ENCODE data around the gene FNDC5. TPM values are rescaled to one million over a fixed set of nuclear protein-coding genes. Genes with fewer than 3 reads are reported as not detected.

Gene FNDC5
- total RNA-seq, 2 experiments from 2014 or later = not detected

- Mint-ChIP-seq H3K4me1 (ENCODE audit: low read depth) (peaks cover 4% of the 10 kb centered on the region), H3K27me3 (peaks cover 46% of the 10 kb centered on the region), H3K36me3 (ENCODE audit: low read depth) (no peaks in the 10 kb centered on the region), H3K27ac (no peak overlapping the region), H3K9me3 (no peaks in the 10 kb centered on the region), H3K4me3 (no peak overlapping the region)
- Histone ChIP-seq H3K4me1 (ENCODE audit: insufficient read depth, low read length) (peaks cover 12% of the 10 kb centered on the region), H3K36me3 (ENCODE audit: insufficient read depth, low read length) (no peaks in the 10 kb centered on the region), H3K27ac (ENCODE audit: low read depth in 1 of 2, low read length in 2 of 2) (no peak overlapping the region), H3K9me3 (ENCODE audit: control insufficient read depth in 1 of 2, insufficient read depth in 1 of 2, low read length in 2 of 2) (peaks cover 0 to 12% of the 10 kb centered on the region in 2 experiments), H3K4me3 (ENCODE audit: low read length) (no peak overlapping the region), H3K27me3 (ENCODE audit: control insufficient read depth in 1 of 2, insufficient read depth in 2 of 2, low read length in 2 of 2) (peaks cover 27 to 30% of the 10 kb centered on the region in 2 experiments)
- intact Hi-C loops (cut with DNase I, micrococcal nuclease) = no loop called here
- POLR2A ChIA-PET = no interaction called here
- no peak for TF ChIP-seq CTCF (IDR thresholded peaks at IDR 0.05)
- no peak for DNase-seq
- no peak for ATAC-seq (ENCODE audit: poor library complexity)
- CTCF ChIA-PET = interaction anchor here (0.6 kb wide), 1 partner anchor 929 kb away, joined by 3 read pairs; no protein-coding TSS in a partner anchor
These were observed 33.5 kb upstream of the FNDC5 start for GRCh38 chr1:32903991-32904785.

- no peak overlapping the region for H3K27ac Mint-ChIP-seq
These were observed 31.8 kb upstream of the FNDC5 start for GRCh38 chr1:32902535-32902920.

GRCh38 chr1:32901823-32902534, 31.3 kb upstream of the FNDC5 start:
- ChIA-PET POLR2A (no interaction called here), CTCF (no interaction called here)
- intact Hi-C loops (cut with DNase I, micrococcal nuclease) = no loop called here
- H3K4me1 Mint-ChIP-seq (ENCODE audit: low read depth) = peaks cover 4% of the 10 kb centered on the region
- no peaks in the 10 kb centered on the region for H3K9me3 Mint-ChIP-seq
- no peak overlapping the region for H3K27ac Mint-ChIP-seq
- Histone ChIP-seq H3K4me1 (ENCODE audit: insufficient read depth, low read length) (peaks cover 12% of the 10 kb centered on the region), H3K9me3 (ENCODE audit: control insufficient read depth in 1 of 2, insufficient read depth in 1 of 2, low read length in 2 of 2) (peaks cover 0 to 12% of the 10 kb centered on the region in 2 experiments), H3K27me3 (ENCODE audit: control insufficient read depth in 1 of 2, insufficient read depth in 2 of 2, low read length in 2 of 2) (peaks cover 30 to 38% of the 10 kb centered on the region in 2 experiments), H3K36me3 (ENCODE audit: insufficient read depth, low read length) (no peaks in the 10 kb centered on the region), H3K27ac (ENCODE audit: low read depth in 1 of 2, low read length in 2 of 2) (no peak overlapping the region), H3K4me3 (ENCODE audit: low read length) (peak overlapping the region; percentile 24)
- no peak for TF ChIP-seq CTCF (IDR thresholded peaks at IDR 0.05)
- peaks cover 67% of the 10 kb centered on the region for H3K27me3 Mint-ChIP-seq
- DNase-seq = no peak
- H3K36me3 Mint-ChIP-seq (ENCODE audit: low read depth) = no peaks in the 10 kb centered on the region
- no peak for ATAC-seq (ENCODE audit: poor library complexity)
- H3K4me3 Mint-ChIP-seq = peak overlapping the region; percentile 62

More at GRCh38 chr1:32902535-32902920, 31.8 kb upstream of the FNDC5 start:
- no peak for ATAC-seq (ENCODE audit: poor library complexity)
- intact Hi-C loops (cut with DNase I, micrococcal nuclease) = no loop called here
- DNase-seq = no peak
- Mint-ChIP-seq H3K36me3 (ENCODE audit: low read depth) (no peaks in the 10 kb centered on the region), H3K4me1 (ENCODE audit: low read depth) (peaks cover 4% of the 10 kb centered on the region), H3K9me3 (no peaks in the 10 kb centered on the region), H3K4me3 (no peak overlapping the region), H3K27me3 (peaks cover 62% of the 10 kb centered on the region)
- CTCF ChIA-PET = no interaction called here
- H3K27me3 ChIP-seq (ENCODE audit: control insufficient read depth in 1 of 2, insufficient read depth in 2 of 2, low read length in 2 of 2) = peaks cover 31 to 38% of the 10 kb centered on the region in 2 experiments
- POLR2A ChIA-PET = no interaction called here
- H3K4me3 ChIP-seq (ENCODE audit: low read length) = no peak overlapping the region
- peaks cover 12% of the 10 kb centered on the region for H3K4me1 ChIP-seq (ENCODE audit: insufficient read depth, low read length)
- no peak for TF ChIP-seq CTCF (IDR thresholded peaks at IDR 0.05)
- H3K27ac ChIP-seq (ENCODE audit: low read depth in 1 of 2, low read length in 2 of 2) = no peak overlapping the region
- peaks cover 0 to 12% of the 10 kb centered on the region in 2 experiments for H3K9me3 ChIP-seq (ENCODE audit: control insufficient read depth in 1 of 2, insufficient read depth in 1 of 2, low read length in 2 of 2)
- no peaks in the 10 kb centered on the region for H3K36me3 ChIP-seq (ENCODE audit: insufficient read depth, low read length)

Data from CD4-positive, alpha-beta T cell (primary cell).